Gastrocnemius medialis (tissue), 4 donors: Measurements from ENCODE around the gene MKRN2OS. TPM values are rescaled to one million over a fixed set of nuclear protein-coding genes. Genes with fewer than 3 reads are reported as not detected.

ENCODE experiments used
- ATAC-seq, 2 donors: fragments of 150-250 bp; one replicate each; pipeline ENCODE4 v1.9.1; 2016
- DNase-seq, 2 donors: peaks; one replicate each; pipeline ENCODE4 v3.0.0-alpha.2; 2019
- H3K27ac ChIP-seq, 4 donors: fragments of 200-600 bp; sonication (generic); 1 replicate in 1 of 4; 2 replicates in 3 of 4; pipeline ENCODE4 v1.5.1; 2016 to 2018; ENCODE audit warnings: mild to moderate bottlenecking in 2 of 4, moderate library complexity in 1 of 4
- H3K27me3 ChIP-seq, 3 donors: fragments of 200-600 bp; sonication (generic) in 2 of 3; 1 replicate in 1 of 3; 2 replicates in 2 of 3; pipeline versions ENCODE4 v1.5.1 to v1.6.0; 2016 to 2019; ENCODE audit warnings: mild to moderate bottlenecking in 1 of 3, moderate library complexity in 1 of 3
- H3K36me3 ChIP-seq, 2 donors: fragments of 200-600 bp; sonication (generic) in 1 of 2; one replicate each; pipeline ENCODE4 v1.5.1; 2017 to 2018
- H3K4me1 ChIP-seq, 2 donors: fragments of 200-600 bp; sonication (generic) in 1 of 2; one replicate each; pipeline ENCODE4 v1.5.1; 2016 to 2017; ENCODE audit warnings: mild to moderate bottlenecking in 2 of 2
- H3K4me3 ChIP-seq, 4 donors: fragments of 200-600 bp; sonication (generic) in 3 of 4; 1 replicate in 1 of 4; 2 replicates in 3 of 4; pipeline ENCODE4 v1.5.1; 2016 to 2019; ENCODE audit warnings: mild to moderate bottlenecking in 2 of 4
- H3K9me3 ChIP-seq, 3 donors: fragments of 200-600 bp; sonication (generic) in 2 of 3; 1 replicate in 1 of 3; 2 replicates in 2 of 3; pipeline ENCODE4 v1.5.1; 2016 to 2019
- POLR2A ChIP-seq, 2 donors: fragments of 450-650 bp; IDR thresholded peaks; one replicate each; pipeline ENCODE4 v1.6.1; 2017; ENCODE audit warnings: antibody characterized with exemption in 2 of 2, mild to moderate bottlenecking in 2 of 2, moderate library complexity in 2 of 2
- in situ Hi-C, 4 donors: fragments of 200-750 bp; cut with MboI; loops; one replicate each; pipeline versions ENCODE4 v1.15.0 to v1.8.0; 2017; ENCODE audit warnings: low sequenced_read_pairs in 4 of 4
- intact Hi-C: fragments of 100-400 bp; cut with DNase I; formaldehyde crosslinking; loops from one replicate; pipeline ENCODE4 v1.15.1; 2023; ENCODE audit warnings: low total_unique reads
- total RNA-seq, 4 donors: library from RNA; depleted of rRNA; stranded (reverse); fragments of >200 nt; gene quantifications; one replicate each; pipeline versions ENCODE4 v1.1.0 to v1.2.3, GENCODE V29; 2016
- TF ChIP-seq, protein P1 (sequence below), 5 experiments: fragments of 450-650 bp in 3 of 5; fragments of 200-600 bp in 2 of 5; sonication (generic) in 2 of 5; IDR thresholded peaks in 4 of 5; conservative IDR thresholded peaks in 1 of 5; 1 replicate in 4 of 5; 2 replicates in 1 of 5; pipeline ENCODE4 v1.5.1; 2016 to 2019; ENCODE audit warnings: antibody characterized with exemption in 5 of 5, mild to moderate bottlenecking in 3 of 5, moderate library complexity in 3 of 5

MKRN2OS gene
- total RNA-seq, 4 donors from 2014 or later = 0.95 TPM; not detected in 3

GRCh38 chr3:12566976-12567375 lies 21.7 kb upstream of the MKRN2OS start:
- intact Hi-C loops = loop anchor here (5.0 kb wide), 1 partner anchor 35 kb away; no protein-coding TSS in a partner anchor
- Histone ChIP-seq H3K27ac (no peak overlapping the region), H3K36me3 (peaks cover 0 to 27% of the 10 kb centered on the region in 2 donors)

GRCh38 chr3:12562451-12562850 lies 17.2 kb upstream of the MKRN2OS start:
- H3K9me3 ChIP-seq = no peaks in the 10 kb centered on the region
- DNase-seq (no peak), ATAC-seq (no peak)
- H3K27ac ChIP-seq = peak overlapping the region; percentile 66 to 99 (median 96)
- H3K36me3 ChIP-seq = no peaks in the 10 kb centered on the region
- TF ChIP-seq, protein P1, sequence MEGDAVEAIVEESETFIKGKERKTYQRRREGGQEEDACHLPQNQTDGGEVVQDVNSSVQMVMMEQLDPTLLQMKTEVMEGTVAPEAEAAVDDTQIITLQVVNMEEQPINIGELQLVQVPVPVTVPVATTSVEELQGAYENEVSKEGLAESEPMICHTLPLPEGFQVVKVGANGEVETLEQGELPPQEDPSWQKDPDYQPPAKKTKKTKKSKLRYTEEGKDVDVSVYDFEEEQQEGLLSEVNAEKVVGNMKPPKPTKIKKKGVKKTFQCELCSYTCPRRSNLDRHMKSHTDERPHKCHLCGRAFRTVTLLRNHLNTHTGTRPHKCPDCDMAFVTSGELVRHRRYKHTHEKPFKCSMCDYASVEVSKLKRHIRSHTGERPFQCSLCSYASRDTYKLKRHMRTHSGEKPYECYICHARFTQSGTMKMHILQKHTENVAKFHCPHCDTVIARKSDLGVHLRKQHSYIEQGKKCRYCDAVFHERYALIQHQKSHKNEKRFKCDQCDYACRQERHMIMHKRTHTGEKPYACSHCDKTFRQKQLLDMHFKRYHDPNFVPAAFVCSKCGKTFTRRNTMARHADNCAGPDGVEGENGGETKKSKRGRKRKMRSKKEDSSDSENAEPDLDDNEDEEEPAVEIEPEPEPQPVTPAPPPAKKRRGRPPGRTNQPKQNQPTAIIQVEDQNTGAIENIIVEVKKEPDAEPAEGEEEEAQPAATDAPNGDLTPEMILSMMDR (IDR thresholded peaks at IDR 0.05 in 4 of 5, conservative IDR thresholded peaks at IDR 0.05 in 1 of 5) = no peak
- no peak for TF ChIP-seq POLR2A (IDR thresholded peaks at IDR 0.05)
- no peak overlapping the region for H3K4me3 ChIP-seq
- intact Hi-C loops (no loop called here), in situ Hi-C loops (loop anchor here in 1 of 4 donors (25.0 kb wide), 1 partner anchor 150 kb away; no protein-coding TSS in a partner anchor)
- peaks cover 66 to 71% of the 10 kb centered on the region in 2 donors for H3K4me1 ChIP-seq
- no peaks in the 10 kb centered on the region for H3K27me3 ChIP-seq

More at GRCh38 chr3:12566976-12567375, 21.7 kb upstream of the MKRN2OS start:
- Histone ChIP-seq H3K9me3 (no peaks in the 10 kb centered on the region), H3K4me1 (peaks cover 29 to 32% of the 10 kb centered on the region in 2 donors), H3K4me3 (no peak overlapping the region), H3K27me3 (no peaks in the 10 kb centered on the region)
- in situ Hi-C loops = loop anchor here in 1 of 4 donors (25.0 kb wide), 1 partner anchor 145 kb away; no protein-coding TSS in a partner anchor
- DNase-seq (no peak), ATAC-seq (no peak)
- TF ChIP-seq, protein P1 (IDR thresholded peaks at IDR 0.05 in 4 of 5, conservative IDR thresholded peaks at IDR 0.05 in 1 of 5) = no peak
- no peak for TF ChIP-seq POLR2A (IDR thresholded peaks at IDR 0.05)

DNA sequence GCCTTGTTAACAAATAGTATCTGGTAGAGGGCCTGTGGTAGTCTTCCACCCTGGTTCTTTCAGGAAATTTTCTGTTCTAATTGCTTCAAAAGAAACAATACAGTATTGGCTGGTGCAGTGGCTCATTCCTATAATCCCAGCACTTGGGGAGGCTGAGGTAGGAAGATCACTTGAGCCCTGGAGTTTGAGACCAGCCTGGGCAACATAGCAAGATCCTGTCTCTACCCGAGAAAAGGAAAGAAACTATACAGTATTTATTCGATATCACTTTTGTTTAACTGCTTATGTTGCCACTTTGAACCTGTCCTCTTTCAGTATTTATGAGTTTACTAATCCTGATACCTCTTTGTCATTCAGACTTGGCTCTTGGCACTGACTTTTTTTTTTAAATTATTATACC lies 16.1 kb upstream of the MKRN2OS start:
- TF ChIP-seq, protein P1 (IDR thresholded peaks at IDR 0.05 in 4 of 5, conservative IDR thresholded peaks at IDR 0.05 in 1 of 5) = no peak
- no peak for TF ChIP-seq POLR2A (IDR thresholded peaks at IDR 0.05)
- in situ Hi-C loops = loop anchor here in 1 of 4 donors (25.0 kb wide), 1 partner anchor 151 kb away; no protein-coding TSS in a partner anchor
- no peak for DNase-seq
- Histone ChIP-seq H3K9me3 (no peaks in the 10 kb centered on the region), H3K4me3 (no peak overlapping the region), H3K36me3 (no peaks in the 10 kb centered on the region), H3K27me3 (no peaks in the 10 kb centered on the region), H3K27ac (peak overlapping the region; percentile 96 to 99 (median 98)), H3K4me1 (peaks cover 66 to 72% of the 10 kb centered on the region in 2 donors)
- intact Hi-C loops = no loop called here
- ATAC-seq = no peak

DNA sequence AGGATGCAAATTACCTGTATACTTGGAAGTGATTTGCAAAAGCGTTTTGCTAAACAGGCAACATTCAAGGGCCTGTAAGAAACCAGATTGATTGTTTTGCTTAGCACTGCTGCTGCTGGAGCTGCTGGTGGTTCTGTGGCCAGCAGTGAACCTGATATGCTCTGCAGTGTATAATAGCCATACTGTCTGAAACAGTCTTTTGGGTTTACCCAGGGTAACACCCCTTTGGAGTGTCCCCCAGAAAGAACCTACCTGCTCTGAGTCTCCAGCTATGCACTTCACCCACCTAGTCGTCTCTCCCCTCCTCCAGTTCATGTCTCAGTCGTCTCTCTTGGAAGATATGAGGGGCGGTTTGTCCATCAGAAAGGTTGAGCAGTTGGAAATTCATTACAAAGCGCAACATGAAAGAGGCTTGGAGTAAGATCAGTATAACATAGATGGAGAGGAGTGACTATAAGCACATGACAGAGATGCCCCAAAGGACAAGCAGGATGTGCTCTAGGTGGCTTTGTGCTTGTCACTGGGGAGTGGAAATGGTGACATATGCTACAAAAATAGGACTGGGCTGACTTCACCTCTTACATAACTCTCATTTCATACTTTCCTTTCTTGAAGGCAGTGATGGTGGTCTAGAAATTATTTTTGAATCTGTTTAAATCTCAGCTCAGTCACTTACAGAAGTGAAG lies 15.3 kb upstream of the MKRN2OS start:
- H3K4me3 ChIP-seq = no peak overlapping the region
- H3K36me3 ChIP-seq = no peaks in the 10 kb centered on the region
- DNase-seq (no peak), ATAC-seq (no peak)
- peaks cover 70 to 79% of the 10 kb centered on the region in 2 donors for H3K4me1 ChIP-seq
- in situ Hi-C loops = loop anchor here in 1 of 4 donors (25.0 kb wide), 1 partner anchor 152 kb away; no protein-coding TSS in a partner anchor
- peak overlapping the region; percentile 96 to 99 (median 98) for H3K27ac ChIP-seq
- no peaks in the 10 kb centered on the region for H3K27me3 ChIP-seq
- H3K9me3 ChIP-seq = no peaks in the 10 kb centered on the region
- intact Hi-C loops = no loop called here
- no peak for TF ChIP-seq POLR2A (IDR thresholded peaks at IDR 0.05)
- TF ChIP-seq, protein P1 (IDR thresholded peaks at IDR 0.05 in 4 of 5, conservative IDR thresholded peaks at IDR 0.05 in 1 of 5) = no peak
